Type B pancreatic cell (in vitro differentiated cells): ENCODE data around the gene PKP4. TPM values are rescaled to one million over a fixed set of nuclear protein-coding genes. Genes with fewer than 3 reads are reported as not detected.
A peak's percentile ranks its signal among the peaks of the same experiment; 100 is the strongest.

Experiments used
- DNase-seq: peaks from one replicate; pipeline ENCODE4 v3.0.0; 2021; ENCODE audit warnings: mixed read lengths; ENCODE audit not compliant: unreplicated experiment; ENCODE audit errors: extremely low spot score
- H3K27ac Mint-ChIP-seq: 2 replicates; pipeline ENCODE4 v1.8.0; 2021; ENCODE audit warnings: mild to moderate bottlenecking, mixed read lengths
- H3K27me3 Mint-ChIP-seq: 2 replicates; pipeline ENCODE4 v1.8.0; 2021; ENCODE audit warnings: mixed read lengths
- H3K36me3 Mint-ChIP-seq: 2 replicates; pipeline ENCODE4 v1.8.0; 2021; ENCODE audit warnings: mixed read lengths
- H3K4me1 Mint-ChIP-seq: one replicate; pipeline ENCODE4 v1.8.0; 2021; ENCODE audit warnings: mixed read lengths; ENCODE audit not compliant: unreplicated experiment
- H3K4me3 Mint-ChIP-seq: 2 replicates; pipeline ENCODE4 v1.8.0; 2021; ENCODE audit warnings: mild to moderate bottlenecking, mixed read lengths
- H3K9me3 Mint-ChIP-seq: 2 replicates; pipeline ENCODE4 v1.8.0; 2021; ENCODE audit warnings: mixed read lengths
- total RNA-seq: library from RNA; stranded (reverse); gene quantifications from 2 replicates; pipeline ENCODE4 v1.2.1, GENCODE V29; 2021; ENCODE audit warnings: low replicate concordance
- TF ChIP-seq, protein P1 (sequence below): fragments of 200-600 bp; sonication (generic); conservative IDR thresholded peaks from 2 replicates; pipeline ENCODE4 v1.5.0; 2021; ENCODE audit warnings: antibody characterized with exemption, mild to moderate bottlenecking

The PKP4 gene
- total RNA-seq, 1 donor from 2014 or later = 73.6 TPM

DNA sequence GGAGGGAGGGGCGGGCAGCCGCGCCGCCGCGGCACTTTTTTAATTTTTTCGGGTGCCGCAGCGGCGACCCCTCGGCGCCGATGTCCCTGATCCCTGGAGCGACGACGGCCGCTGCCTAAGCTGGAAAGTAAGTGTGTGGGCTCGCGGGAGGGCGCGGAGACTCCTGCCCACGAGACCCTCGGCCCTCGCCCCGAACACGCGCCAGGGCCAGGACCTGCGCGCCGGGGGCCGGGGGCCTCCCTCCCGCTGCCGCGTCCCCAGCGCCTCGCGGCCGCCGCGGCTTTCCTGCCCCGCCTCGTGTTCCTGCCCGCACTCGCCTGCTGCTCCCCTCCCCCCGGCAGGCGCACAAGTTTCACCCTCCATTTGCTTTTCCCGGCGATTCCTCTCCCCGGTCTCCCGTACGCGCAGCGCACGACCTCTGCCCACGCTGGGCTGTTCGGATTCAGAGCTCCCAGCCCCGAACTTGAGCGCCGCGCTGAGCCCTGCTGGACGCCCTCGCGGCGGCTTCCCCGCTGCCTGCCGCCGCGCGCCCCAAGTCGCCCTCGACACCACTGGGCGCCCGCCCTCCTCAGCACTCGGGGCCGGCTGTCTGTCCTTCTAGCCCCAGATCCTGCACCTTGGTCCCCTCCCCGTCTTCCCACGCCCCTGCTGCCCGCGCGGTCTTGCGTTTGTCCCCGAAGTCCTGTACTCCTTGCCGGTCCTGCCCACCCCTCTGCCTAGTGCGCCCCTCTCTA is 507 bp downstream of the PKP4 start:
- Mint-ChIP-seq H3K4me1 (peaks cover 26% of the 10 kb centered on the region), H3K36me3 (no peaks in the 10 kb centered on the region), H3K27ac (peak overlapping the region; percentile 92), H3K4me3 (peak overlapping the region; percentile 97), H3K27me3 (no peaks in the 10 kb centered on the region), H3K9me3 (no peaks in the 10 kb centered on the region)
- DNase-seq = peak; percentile 77
- TF ChIP-seq, protein P1, sequence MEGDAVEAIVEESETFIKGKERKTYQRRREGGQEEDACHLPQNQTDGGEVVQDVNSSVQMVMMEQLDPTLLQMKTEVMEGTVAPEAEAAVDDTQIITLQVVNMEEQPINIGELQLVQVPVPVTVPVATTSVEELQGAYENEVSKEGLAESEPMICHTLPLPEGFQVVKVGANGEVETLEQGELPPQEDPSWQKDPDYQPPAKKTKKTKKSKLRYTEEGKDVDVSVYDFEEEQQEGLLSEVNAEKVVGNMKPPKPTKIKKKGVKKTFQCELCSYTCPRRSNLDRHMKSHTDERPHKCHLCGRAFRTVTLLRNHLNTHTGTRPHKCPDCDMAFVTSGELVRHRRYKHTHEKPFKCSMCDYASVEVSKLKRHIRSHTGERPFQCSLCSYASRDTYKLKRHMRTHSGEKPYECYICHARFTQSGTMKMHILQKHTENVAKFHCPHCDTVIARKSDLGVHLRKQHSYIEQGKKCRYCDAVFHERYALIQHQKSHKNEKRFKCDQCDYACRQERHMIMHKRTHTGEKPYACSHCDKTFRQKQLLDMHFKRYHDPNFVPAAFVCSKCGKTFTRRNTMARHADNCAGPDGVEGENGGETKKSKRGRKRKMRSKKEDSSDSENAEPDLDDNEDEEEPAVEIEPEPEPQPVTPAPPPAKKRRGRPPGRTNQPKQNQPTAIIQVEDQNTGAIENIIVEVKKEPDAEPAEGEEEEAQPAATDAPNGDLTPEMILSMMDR = no peak

- peak overlapping the region; percentile 92 for H3K27ac Mint-ChIP-seq
- H3K27me3 Mint-ChIP-seq = no peaks in the 10 kb centered on the region
- TF ChIP-seq, protein P1 = peak; percentile 65
- H3K4me3 Mint-ChIP-seq = peak overlapping the region; percentile 97
- no peaks in the 10 kb centered on the region for H3K9me3 Mint-ChIP-seq
- H3K4me1 Mint-ChIP-seq = peaks cover 32% of the 10 kb centered on the region
- peak; percentile 86 for DNase-seq
- H3K36me3 Mint-ChIP-seq = no peaks in the 10 kb centered on the region
These were observed 1.3 kb downstream of the PKP4 start for GRCh38 chr2:158457826-158458616.

DNA sequence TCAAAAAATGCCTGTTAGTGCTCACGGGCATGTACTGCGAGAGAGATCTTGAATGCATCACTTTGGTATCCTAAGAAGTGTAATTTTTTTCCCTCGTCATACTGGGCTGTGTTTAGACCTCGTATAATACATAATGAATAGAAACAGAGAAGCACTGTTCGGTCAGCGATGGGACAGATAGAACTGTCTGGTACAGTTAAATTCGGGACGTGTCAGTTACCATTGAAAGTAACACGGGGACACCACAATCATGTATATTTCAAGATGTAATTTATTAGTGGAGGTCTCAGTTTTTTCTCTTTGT is 1.8 kb downstream of the PKP4 start:
- Mint-ChIP-seq H3K27me3 (no peaks in the 10 kb centered on the region), H3K4me1 (peaks cover 38% of the 10 kb centered on the region), H3K4me3 (peak overlapping the region; percentile 97), H3K36me3 (no peaks in the 10 kb centered on the region), H3K9me3 (no peaks in the 10 kb centered on the region), H3K27ac (peak overlapping the region; percentile 92)
- TF ChIP-seq, protein P1 = no peak
- no peak for DNase-seq

DNA sequence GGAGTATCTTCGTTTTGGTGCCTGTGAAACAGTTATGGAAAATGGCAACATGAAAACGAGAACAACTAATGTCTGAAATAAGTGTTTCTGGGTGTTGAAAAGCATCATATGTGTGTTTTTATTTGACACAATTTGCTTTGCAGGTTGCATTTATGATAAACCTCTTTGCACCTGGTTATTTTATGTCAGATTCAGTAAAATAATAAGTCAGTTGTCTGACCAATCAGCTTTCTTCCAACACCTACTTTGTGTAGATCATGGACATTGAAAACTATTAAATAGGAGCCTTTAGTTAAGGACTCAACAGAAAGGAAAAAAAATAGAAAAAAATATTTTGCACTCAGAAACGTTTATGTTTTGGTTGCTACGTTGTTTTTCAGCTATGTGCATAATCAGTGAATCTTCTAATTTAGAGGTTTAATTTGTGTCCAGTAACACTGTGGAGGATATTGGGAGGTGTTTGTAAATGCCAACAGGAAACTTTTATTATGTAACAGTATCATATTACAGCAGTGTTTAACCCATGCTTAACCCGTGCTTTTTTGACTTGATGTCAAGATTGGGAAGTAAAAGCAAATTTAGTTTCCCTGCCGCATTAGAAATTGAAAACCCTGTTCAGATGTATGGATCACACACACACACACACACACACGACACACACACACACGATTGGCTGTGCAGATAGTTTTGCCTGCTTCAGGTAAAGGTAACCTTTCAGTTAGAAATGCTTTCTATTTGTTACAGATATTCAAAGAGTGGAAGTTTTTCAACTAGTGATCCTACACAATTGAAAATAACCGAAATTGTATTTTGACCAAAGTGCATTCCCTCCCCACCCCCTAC is 2.6 kb downstream of the PKP4 start:
- DNase-seq = no peak
- peaks cover 44% of the 10 kb centered on the region for H3K4me1 Mint-ChIP-seq
- peak overlapping the region; percentile 97 for H3K4me3 Mint-ChIP-seq
- no peaks in the 10 kb centered on the region for H3K27me3 Mint-ChIP-seq
- no peaks in the 10 kb centered on the region for H3K36me3 Mint-ChIP-seq
- no peak overlapping the region for H3K27ac Mint-ChIP-seq
- TF ChIP-seq, protein P1 = no peak
- H3K9me3 Mint-ChIP-seq = no peaks in the 10 kb centered on the region

GRCh38 chr2:158460632-158461297 is 4.0 kb downstream of the PKP4 start:
- peak overlapping the region; percentile 60 for H3K4me3 Mint-ChIP-seq
- TF ChIP-seq, protein P1 = peak; percentile 37
- H3K4me1 Mint-ChIP-seq = peaks cover 47% of the 10 kb centered on the region

More at GRCh38 chr2:158460632-158461297, 4.0 kb downstream of the PKP4 start:
- Mint-ChIP-seq H3K27me3 (no peaks in the 10 kb centered on the region), H3K36me3 (peaks cover 3% of the 10 kb centered on the region), H3K27ac (no peak overlapping the region), H3K9me3 (no peaks in the 10 kb centered on the region)
- DNase-seq = no peak
